Ascending aorta (tissue), 2 donors: ENCODE data around the gene AOPEP. TPM values are rescaled to one million over a fixed set of nuclear protein-coding genes. Genes with fewer than 3 reads are reported as not detected.
A peak's percentile ranks its signal among the peaks of the same experiment; 100 is the strongest.

Experiments used
- DNase-seq, 2 donors: peaks; one replicate each; pipeline ENCODE4 v3.0.0-alpha.2; 2019; ENCODE audit warnings: low spot score in 2 of 2
- H3K27ac ChIP-seq, 2 donors: fragments of 200-600 bp; sonication (generic); one replicate each; pipeline ENCODE4 v1.5.1; 2016 to 2017; ENCODE audit warnings: mild to moderate bottlenecking in 1 of 2
- H3K27me3 ChIP-seq: fragments of 200-600 bp; sonication (generic); one replicate; pipeline ENCODE4 v1.5.1; 2017
- H3K36me3 ChIP-seq, 2 donors: fragments of 200-600 bp; sonication (generic); one replicate each; pipeline ENCODE4 v1.5.1; 2016
- H3K4me1 ChIP-seq, 2 donors: fragments of 200-600 bp; sonication (generic); one replicate each; pipeline ENCODE4 v1.5.1; 2016 to 2017; ENCODE audit warnings: mild to moderate bottlenecking in 1 of 2
- H3K4me3 ChIP-seq, 2 donors: fragments of 200-600 bp; sonication (generic); one replicate each; pipeline ENCODE4 v1.5.1; 2016 to 2017; ENCODE audit warnings: mild to moderate bottlenecking in 1 of 2
- H3K9me3 ChIP-seq, 2 donors: fragments of 200-600 bp; sonication (generic); one replicate each; pipeline ENCODE4 v1.5.1; 2016
- intact Hi-C: fragments of 100-400 bp; cut with DNase I; formaldehyde crosslinking; loops from one replicate; pipeline ENCODE4 v1.15.1; 2023
- total RNA-seq: library from RNA; depleted of rRNA; stranded (reverse); fragments of >200 nt; gene quantifications from one replicate; pipeline ENCODE4 v1.1.0, GENCODE V29; 2016
- TF ChIP-seq, protein P1 (sequence below), 3 experiments: fragments of 200-600 bp in 2 of 3; fragments of 450-650 bp in 1 of 3; sonication (generic) in 2 of 3; IDR thresholded peaks; one replicate each; pipeline ENCODE4 v1.5.1; 2016 to 2019; ENCODE audit warnings: antibody characterized with exemption in 3 of 3, mild to moderate bottlenecking in 1 of 3, moderate library complexity in 1 of 3

AOPEP gene
- total RNA-seq, 1 donor from 2014 or later, result 333 TPM

GRCh38 chr9:95037789-95038521 is 311.5 kb downstream of the AOPEP start:
- TF ChIP-seq, protein P1, sequence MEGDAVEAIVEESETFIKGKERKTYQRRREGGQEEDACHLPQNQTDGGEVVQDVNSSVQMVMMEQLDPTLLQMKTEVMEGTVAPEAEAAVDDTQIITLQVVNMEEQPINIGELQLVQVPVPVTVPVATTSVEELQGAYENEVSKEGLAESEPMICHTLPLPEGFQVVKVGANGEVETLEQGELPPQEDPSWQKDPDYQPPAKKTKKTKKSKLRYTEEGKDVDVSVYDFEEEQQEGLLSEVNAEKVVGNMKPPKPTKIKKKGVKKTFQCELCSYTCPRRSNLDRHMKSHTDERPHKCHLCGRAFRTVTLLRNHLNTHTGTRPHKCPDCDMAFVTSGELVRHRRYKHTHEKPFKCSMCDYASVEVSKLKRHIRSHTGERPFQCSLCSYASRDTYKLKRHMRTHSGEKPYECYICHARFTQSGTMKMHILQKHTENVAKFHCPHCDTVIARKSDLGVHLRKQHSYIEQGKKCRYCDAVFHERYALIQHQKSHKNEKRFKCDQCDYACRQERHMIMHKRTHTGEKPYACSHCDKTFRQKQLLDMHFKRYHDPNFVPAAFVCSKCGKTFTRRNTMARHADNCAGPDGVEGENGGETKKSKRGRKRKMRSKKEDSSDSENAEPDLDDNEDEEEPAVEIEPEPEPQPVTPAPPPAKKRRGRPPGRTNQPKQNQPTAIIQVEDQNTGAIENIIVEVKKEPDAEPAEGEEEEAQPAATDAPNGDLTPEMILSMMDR (IDR thresholded peaks at IDR 0.05), result no peak
- peaks cover 16 to 72% of the 10 kb centered on the region in 2 donors for H3K4me1 ChIP-seq
- H3K27ac ChIP-seq, result peak overlapping the region; percentile 69 to 99

DNA sequence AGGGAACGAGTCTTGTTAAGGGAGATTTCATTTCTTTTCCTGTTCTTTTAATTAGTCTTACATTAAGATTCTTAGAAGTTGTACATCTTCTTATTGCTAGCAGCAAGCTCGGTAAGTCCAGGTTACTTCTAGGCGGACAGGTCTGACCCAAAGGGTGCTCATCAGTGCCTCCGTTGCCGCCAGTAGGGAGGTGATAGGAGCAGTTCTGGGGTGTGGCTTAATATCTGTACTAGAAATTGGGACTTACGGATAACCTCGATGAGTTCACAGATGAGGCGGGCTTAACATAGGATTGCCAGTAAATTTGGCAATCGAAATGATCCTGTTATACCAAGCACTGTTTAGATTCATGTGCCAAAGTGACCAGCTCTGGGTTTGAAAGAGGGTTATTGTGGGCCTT is 312.2 kb downstream of the AOPEP start:
- H3K27ac ChIP-seq, result peak overlapping the region; percentile 65 to 99
- H3K4me1 ChIP-seq, result peaks cover 16 to 66% of the 10 kb centered on the region in 2 donors
- intact Hi-C loops, result no loop called here
- H3K9me3 ChIP-seq, result no peaks in the 10 kb centered on the region
- no peaks in the 10 kb centered on the region for H3K27me3 ChIP-seq
- TF ChIP-seq, protein P1 (IDR thresholded peaks at IDR 0.05), result no peak
- DNase-seq, result no peak
- peak overlapping the region in 1 of 2 donors; percentile 4 for H3K4me3 ChIP-seq
- H3K36me3 ChIP-seq, result peaks cover 0 to 10% of the 10 kb centered on the region in 2 donors

More at GRCh38 chr9:95037789-95038521, 311.5 kb downstream of the AOPEP start:
- Histone ChIP-seq H3K36me3 (peaks cover 0 to 9% of the 10 kb centered on the region in 2 donors), H3K27me3 (no peaks in the 10 kb centered on the region), H3K4me3 (peak overlapping the region in 1 of 2 donors; percentile 28), H3K9me3 (no peaks in the 10 kb centered on the region)
- no peak for DNase-seq
- intact Hi-C loops, result no loop called here

DNA sequence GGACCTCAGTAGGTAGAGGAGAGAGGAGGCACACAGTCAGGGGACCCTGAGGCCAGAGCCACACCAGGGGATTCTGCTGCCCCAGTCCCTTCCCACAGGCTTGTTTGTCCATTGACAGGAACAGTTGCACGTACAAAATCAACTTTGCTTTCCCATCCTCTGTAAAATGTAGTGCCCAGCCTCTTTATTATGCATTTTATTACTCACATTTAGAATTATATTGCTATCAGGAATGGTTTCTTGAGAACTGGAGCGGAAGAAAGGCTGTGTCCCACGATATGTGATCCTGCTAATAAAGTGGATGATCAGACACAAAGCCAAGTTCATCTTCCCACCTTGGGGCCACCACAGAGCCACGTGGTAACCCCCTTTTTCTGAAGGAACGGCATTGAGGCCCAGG is 313.6 kb downstream of the AOPEP start:
- no peaks in the 10 kb centered on the region for H3K9me3 ChIP-seq
- H3K4me1 ChIP-seq, result peaks cover 31 to 68% of the 10 kb centered on the region in 2 donors
- peaks cover 5 to 24% of the 10 kb centered on the region in 2 donors for H3K36me3 ChIP-seq
- intact Hi-C loops, result no loop called here
- H3K27ac ChIP-seq, result peak overlapping the region; percentile 63 to 95
- H3K27me3 ChIP-seq, result no peaks in the 10 kb centered on the region
- TF ChIP-seq, protein P1 (IDR thresholded peaks at IDR 0.05), result no peak
- DNase-seq, result no peak
- peak overlapping the region in 1 of 2 donors; percentile 9 for H3K4me3 ChIP-seq

DNA sequence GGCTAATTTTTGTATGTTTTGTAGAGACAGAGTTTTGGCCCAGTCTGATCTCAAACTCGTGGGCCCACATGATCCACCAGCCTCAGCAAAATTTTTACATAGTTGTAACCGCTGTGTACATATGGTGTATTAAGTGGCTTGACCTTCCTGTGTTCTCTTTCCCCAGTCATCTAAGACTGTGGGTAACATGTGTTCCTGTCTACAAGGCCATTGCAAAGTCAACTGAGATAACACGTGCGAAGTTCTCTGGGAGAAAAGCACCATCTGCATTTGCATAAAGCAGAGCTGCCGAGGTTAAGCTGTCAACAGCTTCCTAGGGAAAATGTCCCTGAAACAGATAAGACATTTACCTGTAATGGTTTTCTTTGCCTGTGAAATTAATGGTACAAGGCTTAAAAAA is 317.3 kb downstream of the AOPEP start:
- Histone ChIP-seq H3K27me3 (no peaks in the 10 kb centered on the region), H3K27ac (peak overlapping the region; percentile 84 to 95), H3K9me3 (no peaks in the 10 kb centered on the region), H3K4me1 (peaks cover 18 to 45% of the 10 kb centered on the region in 2 donors), H3K36me3 (peaks cover 5 to 17% of the 10 kb centered on the region in 2 donors), H3K4me3 (peak overlapping the region in 1 of 2 donors; percentile 22)
- TF ChIP-seq, protein P1 (IDR thresholded peaks at IDR 0.05), result no peak
- no peak for DNase-seq
- intact Hi-C loops, result loop anchor here (2.0 kb wide), 1 partner anchor 15 kb away; no protein-coding TSS in a partner anchor

- Histone ChIP-seq H3K9me3 (no peaks in the 10 kb centered on the region), H3K4me3 (peak overlapping the region; percentile 17 to 60), H3K27me3 (no peaks in the 10 kb centered on the region), H3K27ac (peak overlapping the region; percentile 84 to 95), H3K4me1 (peaks cover 16 to 48% of the 10 kb centered on the region in 2 donors), H3K36me3 (peaks cover 5 to 17% of the 10 kb centered on the region in 2 donors)
- TF ChIP-seq, protein P1 (IDR thresholded peaks at IDR 0.05), result peak; percentile 26 to 56 (median 53)
- intact Hi-C loops, result loop anchor here (2.0 to 5.0 kb wide), 2 partner anchors 16 to 38 kb away; no protein-coding TSS in a partner anchor
- no peak for DNase-seq
Measured at GRCh38 chr9:95044731-95045508, 318.4 kb downstream of the AOPEP start.
